ENCODE results near the gene RIN1. TPM values are rescaled to one million over a fixed set of nuclear protein-coding genes. Genes with fewer than 3 reads are reported as not detected.

Gene RIN1
- total and polyA plus RNA-seq, 2 of the 13 experiments (the other 11 are each of a cell fraction or from before 2014, with no cell fraction given) = 2.4 to 4.1 TPM

GRCh38 chr11:66339686-66340483 lies 3.7 kb upstream of the RIN1 start:
- no peak overlapping the region for H3K27ac ChIP-seq (ENCODE audit: extremely low read length, insufficient read depth, low read length)
- peaks cover 18% of the 10 kb centered on the region for H3K79me2 ChIP-seq (ENCODE audit: insufficient read depth, low read length)
- FAIRE-seq (no peak), ATAC-seq (no peak), DNase-seq (ENCODE audit: low spot score) (no peak)
- ChIA-PET POLR2A (interaction anchor here (1.3 kb wide), 1 partner anchor 51 kb away, joined by 3 read pairs; the partner anchor contains the start of gene YIF1A), CTCF (ENCODE audit: low intra/inter-chr PET ratio, low total read pairs) (no interaction called here)
- H3K4me1 ChIP-seq (ENCODE audit: insufficient read depth, low read length) = peaks cover 32% of the 10 kb centered on the region
- intact Hi-C loops (cut with micrococcal nuclease; ENCODE audit: unreplicated experiment) = no loop called here
- H3K4me3 ChIP-seq (replicated peaks in 1 of 3; ENCODE audit: insufficient read depth in 1 of 3, low read depth in 2 of 3, low read length in 3 of 3) = no peak overlapping the region
- H3K27me3 ChIP-seq (ENCODE audit: control insufficient read depth in 1 of 2, insufficient read depth in 2 of 2, low read length in 2 of 2) = no peaks in the 10 kb centered on the region; a peak in 1 of 5 replicates
- WGBS (ENCODE audit: low lambda C conversion rate) = 85% methylated on average over 9 of the region's 14 CpGs
- H3K4me2 ChIP-seq (ENCODE audit: low read depth, low read length) = no peak overlapping the region
- H4K20me1 ChIP-seq (ENCODE audit: insufficient read depth, low read length) = no peaks in the 10 kb centered on the region
- TF ChIP-seq ZNF746 (CRISPR knock-in tag; IDR thresholded peaks at IDR 0.05) = no peak
- no peak for TF ChIP-seq ZNF607 (CRISPR knock-in tag; IDR thresholded peaks at IDR 0.05; ENCODE audit: borderline replicate concordance)
- no peak for TF ChIP-seq ZNF354B (CRISPR knock-in tag; IDR thresholded peaks at IDR 0.05)
- no peak for TF ChIP-seq THYN1 (CRISPR knock-in tag; IDR thresholded peaks at IDR 0.05; ENCODE audit: borderline replicate concordance, low read depth)
- no peak for TF ChIP-seq RERE (CRISPR knock-in tag; IDR thresholded peaks at IDR 0.05; ENCODE audit: low read depth)
- no peak for TF ChIP-seq ZMAT3 (CRISPR knock-in tag; conservative IDR thresholded peaks at IDR 0.05)
- TF ChIP-seq FOXK2 (IDR thresholded peaks at IDR 0.05) = no peak
- no peak for TF ChIP-seq TRAFD1 (CRISPR knock-in tag; IDR thresholded peaks at IDR 0.05; ENCODE audit: borderline replicate concordance)
- TF ChIP-seq EED (CRISPR knock-in tag; IDR thresholded peaks at IDR 0.05) = no peak
- TF ChIP-seq FOXK1 (CRISPR knock-in tag; IDR thresholded peaks at IDR 0.05; ENCODE audit: borderline replicate concordance, low read depth) = no peak
- TF ChIP-seq ZNF274 (CRISPR knock-in tag; IDR thresholded peaks at IDR 0.05) = no peak
- no peak for TF ChIP-seq ZNF543 (CRISPR knock-in tag; IDR thresholded peaks at IDR 0.05)
- TF ChIP-seq GTF2F1 (IDR thresholded peaks at IDR 0.05; ENCODE audit: low read length) = no peak
- no TSS peak for BruUV-seq (replicated peaks)
- peaks cover 19 to 29% of the 10 kb centered on the region in 2 experiments; a peak in 4 of 5 replicates for H3K36me3 ChIP-seq (replicated peaks in 1 of 2; ENCODE audit: control insufficient read depth in 1 of 2, insufficient read depth in 2 of 2, low read length in 2 of 2)
- H2AFZ ChIP-seq (ENCODE audit: low read length) = no peak overlapping the region
- H3K9ac ChIP-seq (ENCODE audit: insufficient read depth, low read depth, low read length) = no peak overlapping the region
- H3K9me3 ChIP-seq (ENCODE audit: low read length) = no peaks in the 10 kb centered on the region
- in situ Hi-C loops (cut with HindIII; ENCODE audit: extremely low pct_ligation_motif_present, low pct_unique_long_range_greater_than_20kb) = no loop called here

Measured in HepG2 (cell line).